Sigmoid colon (tissue), 7 donors: Measurements from ENCODE around the gene ASB3. TPM values are rescaled to one million over a fixed set of nuclear protein-coding genes. Genes with fewer than 3 reads are reported as not detected.
A peak's percentile ranks its signal among the peaks of the same experiment; 100 is the strongest.

Experiments
- DNase-seq: peaks from one replicate; pipeline ENCODE4 v3.0.0-alpha.2; 2019
- H3K27ac ChIP-seq, 4 donors: fragments of 200-600 bp; sonication (generic); one replicate each; pipeline ENCODE4 v1.5.1; 2016 to 2019; ENCODE audit warnings: mild to moderate bottlenecking in 1 of 4
- H3K27me3 ChIP-seq, 3 donors: fragments of 200-600 bp; sonication (generic); one replicate each; pipeline ENCODE4 v1.5.1; 2019; ENCODE audit warnings: mild to moderate bottlenecking in 1 of 3
- H3K36me3 ChIP-seq, 4 donors: fragments of 200-600 bp; sonication (generic); one replicate each; pipeline ENCODE4 v1.5.1; 2016 to 2019
- H3K4me1 ChIP-seq, 4 donors: fragments of 200-600 bp; sonication (generic); one replicate each; pipeline ENCODE4 v1.5.1; 2017 to 2019
- H3K4me3 ChIP-seq, 4 donors: fragments of 200-600 bp; sonication (generic); one replicate each; pipeline ENCODE4 v1.5.1; 2017 to 2019; ENCODE audit warnings: mild to moderate bottlenecking in 2 of 4, moderate library complexity in 1 of 4
- H3K9me3 ChIP-seq, 4 donors: fragments of 200-600 bp in 3 of 4; sonication (generic) in 3 of 4; one replicate each; pipeline versions ENCODE4 v1.5.1 to v1.6.1; 2013 to 2019
- CTCF ChIP-seq, 4 experiments: fragments of 450-650 bp in 3 of 4; fragments of 200-600 bp in 1 of 4; IDR thresholded peaks; one replicate each; pipeline ENCODE4 v1.5.1; 2016 to 2019; ENCODE audit warnings: antibody characterized with exemption in 4 of 4, mild to moderate bottlenecking in 3 of 4, moderate library complexity in 2 of 4
- EP300 ChIP-seq, 4 donors: sonication (generic); formaldehyde crosslinking; IDR thresholded peaks; one replicate each; pipeline ENCODE4 v1.6.1; 2017; ENCODE audit warnings: antibody characterized with exemption in 4 of 4
- POLR2A ChIP-seq, 2 donors: fragments of 450-650 bp; IDR thresholded peaks; one replicate each; pipeline ENCODE4 v1.6.1; 2016; ENCODE audit warnings: antibody characterized with exemption in 2 of 2, mild to moderate bottlenecking in 2 of 2, moderate library complexity in 2 of 2
- POLR2AphosphoS5 ChIP-seq, 4 donors: sonication (generic); formaldehyde crosslinking; IDR thresholded peaks; one replicate each; pipeline ENCODE4 v1.6.1; 2017; ENCODE audit warnings: antibody characterized with exemption in 4 of 4
- WGBS, 2 donors: extraction: QIAGEN DNeasy Blood & Tissue Kit; methylation state at CpG; one replicate each; pipeline ENCODE4 v1.1.7; 2013; 5-methylcytosine and 5-hydroxymethylcytosine counted together
- intact Hi-C: fragments of 100-400 bp; cut with DNase I; formaldehyde crosslinking; loops from one replicate; pipeline ENCODE4 v1.15.1; 2023
- polyA plus RNA-seq, 3 donors: library from polyadenylated mRNA; stranded (reverse); fragments of 200-250 nt; gene quantifications; one replicate each; pipeline ENCODE4 v1.2.3, GENCODE V29; 2013
- total RNA-seq, 4 donors: library from RNA; depleted of rRNA; stranded (reverse); fragments of >200 nt; gene quantifications; one replicate each; pipeline ENCODE4 v1.1.0, GENCODE V29; 2016
- donor health status: healthy with polysubstance abuse.
- donor health status: Bipolar disorder and iron deficiency.
- donor health status: healthy.

ASB3 gene
- total and polyA plus RNA-seq, 7 donors = 2.8 to 25.7 (median 14.4) TPM

- no peaks in the 10 kb centered on the region for H3K27me3 ChIP-seq
- H3K4me1 ChIP-seq = no peaks in the 10 kb centered on the region
- no peak for TF ChIP-seq POLR2AphosphoS5 (IDR thresholded peaks at IDR 0.05)
- TF ChIP-seq POLR2A (IDR thresholded peaks at IDR 0.05) = no peak
- TF ChIP-seq CTCF (IDR thresholded peaks at IDR 0.05) = peak in 1 of 4 experiments; percentile 53
- no peak overlapping the region for H3K4me3 ChIP-seq
- peaks cover 0 to 22% (median 0%) of the 10 kb centered on the region in 4 donors for H3K36me3 ChIP-seq
- H3K9me3 ChIP-seq = no peaks in the 10 kb centered on the region
- intact Hi-C loops = no loop called here
- no peak overlapping the region for H3K27ac ChIP-seq
- DNase-seq = no peak
Observed at GRCh38 chr2:53715568-53715967, 71.2 kb downstream of the ASB3 start.

- no peak for DNase-seq
- Histone ChIP-seq H3K9me3 (peaks cover 0 to 5% (median 0%) of the 10 kb centered on the region in 4 donors), H3K27me3 (no peaks in the 10 kb centered on the region), H3K36me3 (peaks cover 0 to 41% (median 2%) of the 10 kb centered on the region in 4 donors), H3K4me3 (no peak overlapping the region), H3K4me1 (no peaks in the 10 kb centered on the region), H3K27ac (no peak overlapping the region)
- 97 to 98% methylated on average over 7 of the region's 7 CpGs for WGBS, 2 donors
- intact Hi-C loops = no loop called here
- TF ChIP-seq POLR2AphosphoS5 (IDR thresholded peaks at IDR 0.05) (no peak), POLR2A (IDR thresholded peaks at IDR 0.05) (no peak), EP300 (IDR thresholded peaks at IDR 0.05) (no peak), CTCF (IDR thresholded peaks at IDR 0.05) (no peak)
Observed at GRCh38 chr2:53711271-53711780, 75.4 kb downstream of the ASB3 start.

- Histone ChIP-seq H3K4me1 (no peaks in the 10 kb centered on the region), H3K36me3 (peaks cover 0 to 36% (median 2%) of the 10 kb centered on the region in 4 donors), H3K9me3 (peaks cover 0 to 5% (median 0%) of the 10 kb centered on the region in 4 donors), H3K4me3 (no peak overlapping the region), H3K27me3 (no peaks in the 10 kb centered on the region), H3K27ac (no peak overlapping the region)
- TF ChIP-seq POLR2A (IDR thresholded peaks at IDR 0.05) (no peak), CTCF (IDR thresholded peaks at IDR 0.05) (no peak), EP300 (IDR thresholded peaks at IDR 0.05) (no peak), POLR2AphosphoS5 (IDR thresholded peaks at IDR 0.05) (no peak)
- intact Hi-C loops = no loop called here
- DNase-seq = no peak
Observed at GRCh38 chr2:53708988-53709387, 77.8 kb downstream of the ASB3 start.

GRCh38 chr2:53701221-53701620 lies 85.5 kb downstream of the ASB3 start:
- intact Hi-C loops = no loop called here
- H3K9me3 ChIP-seq = no peaks in the 10 kb centered on the region
- H3K27ac ChIP-seq = no peak overlapping the region
- no peaks in the 10 kb centered on the region for H3K4me1 ChIP-seq
- DNase-seq = no peak
- no peak for TF ChIP-seq EP300 (IDR thresholded peaks at IDR 0.05)
- no peak for TF ChIP-seq POLR2AphosphoS5 (IDR thresholded peaks at IDR 0.05)
- TF ChIP-seq CTCF (IDR thresholded peaks at IDR 0.05) = no peak
- TF ChIP-seq POLR2A (IDR thresholded peaks at IDR 0.05) = no peak
- no peaks in the 10 kb centered on the region for H3K27me3 ChIP-seq
- peaks cover 0 to 15% (median 4%) of the 10 kb centered on the region in 4 donors for H3K36me3 ChIP-seq
- 98 to 99% methylated on average over 2 of the region's 2 CpGs for WGBS, 2 donors
- no peak overlapping the region for H3K4me3 ChIP-seq

- no peak for DNase-seq
- H3K9me3 ChIP-seq = no peaks in the 10 kb centered on the region
- no peak overlapping the region for H3K4me3 ChIP-seq
- no peaks in the 10 kb centered on the region for H3K27me3 ChIP-seq
- peaks cover 0 to 19% (median 4%) of the 10 kb centered on the region in 4 donors for H3K36me3 ChIP-seq
- WGBS, 2 donors = 97 to 100% methylated on average over 1 of the region's 1 CpG
- intact Hi-C loops = no loop called here
- H3K27ac ChIP-seq = no peak overlapping the region
- TF ChIP-seq POLR2A (IDR thresholded peaks at IDR 0.05) = no peak
- TF ChIP-seq EP300 (IDR thresholded peaks at IDR 0.05) = no peak
- TF ChIP-seq CTCF (IDR thresholded peaks at IDR 0.05) = no peak
- TF ChIP-seq POLR2AphosphoS5 (IDR thresholded peaks at IDR 0.05) = no peak
- H3K4me1 ChIP-seq = no peaks in the 10 kb centered on the region
Observed at GRCh38 chr2:53697686-53698085, 89.1 kb downstream of the ASB3 start.
